Esophagus squamous epithelium (tissue), 5 donors: Measurements from ENCODE around the gene UBE2C. TPM values are rescaled to one million over a fixed set of nuclear protein-coding genes. Genes with fewer than 3 reads are reported as not detected.

Experiments
- DNase-seq: peaks from one replicate; lab custom pipeline; 2025; lab: John Stamatoyannopoulos, UW
- H3K27ac ChIP-seq, 4 donors: fragments of 200-600 bp; sonication (generic); one replicate each; pipeline ENCODE4 v1.5.1; 2016 to 2019; ENCODE audit warnings: mild to moderate bottlenecking in 1 of 4
- H3K27me3 ChIP-seq, 4 donors: fragments of 200-600 bp; sonication (generic); 1 replicate in 3 of 4; 2 replicates in 1 of 4; pipeline versions ENCODE4 v1.5.1 to v1.6.0; 2017 to 2021; ENCODE audit warnings: antibody characterized with exemption in 1 of 4
- H3K36me3 ChIP-seq, 3 donors: fragments of 200-600 bp; sonication (generic); one replicate each; pipeline ENCODE4 v1.5.1; 2016 to 2019
- H3K4me1 ChIP-seq, 3 donors: fragments of 200-600 bp; sonication (generic); one replicate each; pipeline ENCODE4 v1.5.1; 2017 to 2019
- H3K4me3 ChIP-seq, 4 donors: fragments of 200-600 bp; sonication (generic); 1 replicate in 3 of 4; 2 replicates in 1 of 4; pipeline ENCODE4 v1.5.1; 2016 to 2019; ENCODE audit warnings: mild to moderate bottlenecking in 2 of 4, moderate library complexity in 1 of 4
- H3K9me3 ChIP-seq, 3 donors: fragments of 200-600 bp; sonication (generic); one replicate each; pipeline ENCODE4 v1.5.1; 2016 to 2019
- CTCF ChIP-seq, 6 experiments: fragments of 450-650 bp in 4 of 6; fragments of 200-600 bp in 2 of 6; sonication (generic) in 2 of 6; IDR thresholded peaks; one replicate each; pipeline ENCODE4 v1.5.1; 2016 to 2019; ENCODE audit warnings: antibody characterized with exemption in 6 of 6, mild to moderate bottlenecking in 4 of 6, moderate library complexity in 4 of 6
- POLR2A ChIP-seq, 4 donors: fragments of 450-650 bp; IDR thresholded peaks; one replicate each; pipeline ENCODE4 v1.6.1; 2017; ENCODE audit warnings: antibody characterized with exemption in 4 of 4, mild to moderate bottlenecking in 4 of 4, moderate library complexity in 3 of 4
- WGBS, 2 donors: methylation state at CpG; one replicate each; pipeline ENCODE4 v1.1.5; 2018; 5-methylcytosine and 5-hydroxymethylcytosine counted together
- intact Hi-C: fragments of 100-400 bp; cut with DNase I; formaldehyde crosslinking; loops from one replicate; pipeline ENCODE4 v1.15.0; 2022
- total RNA-seq, 4 donors: library from RNA; depleted of rRNA; stranded (reverse); fragments of >200 nt; gene quantifications; one replicate each; pipeline ENCODE4 v1.1.0, GENCODE V29; 2016
- donor health status: DM: yes; HTN: yes; CAD: no.

The UBE2C gene
- total RNA-seq, 4 donors from 2014 or later, result 17.4 to 54.4 (median 31.2) TPM

DNA sequence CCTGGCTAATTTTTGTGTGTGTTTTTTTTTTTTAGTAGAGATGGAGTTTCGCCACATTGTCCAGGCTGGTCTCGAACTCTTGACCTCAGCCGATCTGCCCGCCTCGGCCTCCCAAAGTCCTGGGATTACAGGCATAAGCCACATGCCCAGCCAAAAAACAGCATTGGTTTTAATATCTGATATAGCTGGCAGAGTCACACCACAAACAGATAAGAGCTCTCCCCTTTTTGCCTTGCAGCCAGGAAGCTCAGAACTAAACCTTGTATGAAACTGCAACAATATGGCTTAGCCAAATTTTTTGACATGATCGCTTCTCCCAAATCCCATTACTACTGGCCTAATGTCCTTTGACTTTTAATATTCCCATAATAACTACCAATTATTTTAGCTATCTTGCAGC lies 39.9 kb downstream of the UBE2C start:
- no peaks in the 10 kb centered on the region for H3K27me3 ChIP-seq
- DNase-seq, result no peak
- H3K4me1 ChIP-seq, result peaks cover 13 to 30% (median 21%) of the 10 kb centered on the region in 3 donors
- TF ChIP-seq CTCF (IDR thresholded peaks at IDR 0.05) (no peak), POLR2A (IDR thresholded peaks at IDR 0.05) (no peak)
- H3K4me3 ChIP-seq, result no peak overlapping the region
- WGBS, 2 donors, result 88 to 96% methylated on average over 5 to 6 of the region's 6 CpGs
- intact Hi-C loops, result no loop called here
- peaks cover 0 to 80% (median 0%) of the 10 kb centered on the region in 3 donors for H3K36me3 ChIP-seq
- H3K9me3 ChIP-seq, result no peaks in the 10 kb centered on the region
- H3K27ac ChIP-seq, result no peak overlapping the region

GRCh38 chr20:45853484-45853883 lies 41.0 kb downstream of the UBE2C start:
- H3K36me3 ChIP-seq, result peaks cover 0 to 68% (median 0%) of the 10 kb centered on the region in 3 donors
- no peaks in the 10 kb centered on the region for H3K27me3 ChIP-seq
- intact Hi-C loops, result no loop called here
- no peak overlapping the region for H3K4me3 ChIP-seq
- WGBS, 2 donors, result 81 to 86% methylated on average over 2 of the region's 2 CpGs
- TF ChIP-seq POLR2A (IDR thresholded peaks at IDR 0.05) (no peak), CTCF (IDR thresholded peaks at IDR 0.05) (no peak)
- no peaks in the 10 kb centered on the region for H3K9me3 ChIP-seq
- H3K4me1 ChIP-seq, result peaks cover 23 to 41% (median 28%) of the 10 kb centered on the region in 3 donors
- no peak for DNase-seq
- no peak overlapping the region for H3K27ac ChIP-seq

DNA sequence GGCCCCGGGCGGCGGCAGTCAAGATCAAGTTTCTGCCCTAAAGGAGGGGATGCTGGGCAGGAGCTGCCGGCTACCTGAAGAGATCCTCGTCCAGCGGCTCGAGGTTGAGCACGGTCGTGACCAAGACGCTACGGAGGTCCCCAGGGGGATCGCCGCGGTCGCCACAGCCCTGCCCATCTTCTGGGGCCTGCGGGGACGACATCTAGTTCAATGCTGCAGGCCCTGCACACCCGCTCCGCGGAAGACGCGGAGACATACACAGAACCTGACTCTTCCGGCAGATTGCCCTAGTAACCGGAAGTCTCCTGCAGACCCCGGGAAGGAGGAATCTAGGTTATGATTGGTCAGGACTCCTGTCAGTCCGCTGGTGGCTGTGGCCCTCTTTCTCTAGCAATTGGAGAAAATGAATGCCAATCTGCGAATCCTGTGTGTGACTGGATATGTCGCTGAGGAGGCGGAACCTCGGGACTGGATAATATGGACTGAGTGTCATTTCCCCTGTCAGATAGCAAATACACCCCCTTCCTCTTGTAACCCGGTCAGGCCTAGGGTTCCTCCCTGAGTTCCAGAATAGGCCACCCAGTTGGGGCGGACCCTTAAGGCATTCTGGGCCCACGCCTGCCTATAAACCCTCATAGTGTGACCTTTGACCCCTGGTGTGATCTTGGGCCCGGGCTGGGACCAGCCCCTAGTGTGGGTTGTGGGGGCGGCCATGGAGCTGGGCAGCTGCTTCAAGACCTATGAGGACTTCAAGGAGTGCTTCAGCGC lies 44.9 kb downstream of the UBE2C start, which contains the start of the genes ACOT8 and ZSWIM3:
Gene ACOT8, minus strand, starts transcription at position 279 of the 768 bp plus-strand sequence. Its CDS starts 77 bp downstream, at position 202.
Gene ZSWIM3, plus strand, starts transcription at position 501 of the 768 bp plus-strand sequence. Its CDS starts 212 bp downstream, at position 713.
- peaks cover 26 to 46% (median 28%) of the 10 kb centered on the region in 3 donors for H3K4me1 ChIP-seq
- peak; percentile 91 for DNase-seq
- intact Hi-C loops, result no loop called here

DNA sequence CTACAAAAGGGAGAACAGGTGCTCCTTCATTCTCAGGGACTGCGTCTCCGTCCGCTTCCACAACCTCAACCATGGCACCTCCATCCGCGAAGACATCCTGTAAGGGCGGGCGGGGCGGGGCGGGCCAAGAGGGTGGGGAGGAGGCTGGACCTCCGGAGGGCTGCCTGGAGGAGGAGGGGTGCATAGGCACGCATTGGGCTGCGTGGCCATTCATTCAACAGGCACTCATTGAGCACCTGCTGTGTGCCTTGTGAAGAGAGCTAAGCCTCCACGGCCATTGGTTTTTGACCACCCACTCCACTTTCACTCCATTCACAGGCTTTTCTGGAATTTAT lies 45.4 kb downstream of the UBE2C start:
- Histone ChIP-seq H3K4me3 (peak overlapping the region; percentile 91 to 95 (median 92)), H3K9me3 (no peaks in the 10 kb centered on the region), H3K27ac (peak overlapping the region; percentile 77 to 90 (median 85)), H3K27me3 (no peaks in the 10 kb centered on the region), H3K36me3 (peaks cover 0 to 25% (median 0%) of the 10 kb centered on the region in 3 donors), H3K4me1 (peaks cover 26 to 46% (median 28%) of the 10 kb centered on the region in 3 donors)
- TF ChIP-seq CTCF (IDR thresholded peaks at IDR 0.05), result no peak
- no peak for TF ChIP-seq POLR2A (IDR thresholded peaks at IDR 0.05)
- 17 to 33% methylated on average over 4 to 10 of the region's 13 CpGs for WGBS, 2 donors
- intact Hi-C loops, result no loop called here
- no peak for DNase-seq

More for the DNA sequence above, 44.9 kb downstream of the UBE2C start, which contains the start of the genes ACOT8 and ZSWIM3:
- TF ChIP-seq CTCF (IDR thresholded peaks at IDR 0.05), result no peak
- peak in 2 of 4 donors; percentile 32 to 75 for TF ChIP-seq POLR2A (IDR thresholded peaks at IDR 0.05)
- peak within 1 kb of the TSS; percentile 82 to 90 (median 85) for H3K27ac ChIP-seq
- no peaks in the 10 kb centered on the region for H3K27me3 ChIP-seq
- no peaks in the 10 kb centered on the region for H3K9me3 ChIP-seq
- peaks cover 0 to 30% (median 0%) of the 10 kb centered on the region in 3 donors for H3K36me3 ChIP-seq
- H3K4me3 ChIP-seq, result peak within 1 kb of the TSS; percentile 91 to 95 (median 92)
- 0% methylated on average over 2 to 5 of the region's 36 CpGs for WGBS, 2 donors

- Histone ChIP-seq H3K4me1 (peaks cover 24 to 37% (median 26%) of the 10 kb centered on the region in 3 donors), H3K9me3 (no peaks in the 10 kb centered on the region), H3K4me3 (no peak overlapping the region), H3K27ac (no peak overlapping the region), H3K27me3 (no peaks in the 10 kb centered on the region), H3K36me3 (peaks cover 0 to 4% (median 0%) of the 10 kb centered on the region in 3 donors)
- WGBS, 2 donors, result 87 to 96% methylated on average over 3 to 5 of the region's 5 CpGs
- intact Hi-C loops, result no loop called here
- TF ChIP-seq CTCF (IDR thresholded peaks at IDR 0.05) (no peak), POLR2A (IDR thresholded peaks at IDR 0.05) (no peak)
- DNase-seq, result no peak
These were observed 47.5 kb downstream of the UBE2C start for GRCh38 chr20:45859916-45860315.
